GM18520 (cell line): ENCODE measurements around the gene HTR3B.
"Not testable (repeated sequence)": the region's sequence is repeated elsewhere in the genome, so short reads cannot be mapped to it uniquely, and the experiment has no call there.

Experiments
- ATAC-seq: cut with Tn5 transposase; IDR thresholded peaks from one replicate; pipeline ENCODE4 v1.9.1; 2021; ENCODE audit not compliant: unreplicated experiment

Gene HTR3B

GRCh38 chr11:113904379-113905101 is at the start of gene HTR3B:
TSS of gene HTR3B (plus strand) at chr11:113904796. CDS start at chr11:113904934, 138 bp downstream.
- no peak for ATAC-seq

- no peak for ATAC-seq
Observed at GRCh38 chr11:113855803-113856202, 48.8 kb upstream of the HTR3B start.

- ATAC-seq: no peak
Observed at GRCh38 chr11:113856966-113857759, 47.4 kb upstream of the HTR3B start.

GRCh38 chr11:113859665-113860064 is 44.9 kb upstream of the HTR3B start:
- no peak for ATAC-seq

- ATAC-seq: no peak
Observed at GRCh38 chr11:113862435-113862834, 42.2 kb upstream of the HTR3B start.

GRCh38 chr11:113864410-113864809 is 40.2 kb upstream of the HTR3B start:
- ATAC-seq: no peak

GRCh38 chr11:113865873-113866272 is 38.7 kb upstream of the HTR3B start:
- no peak for ATAC-seq

- ATAC-seq: no peak
Observed at GRCh38 chr11:113867843-113868503, 36.6 kb upstream of the HTR3B start.

- no peak for ATAC-seq
Observed at GRCh38 chr11:113871336-113871735, 33.3 kb upstream of the HTR3B start.

- ATAC-seq: no peak
Observed at GRCh38 chr11:113873236-113873626, 31.4 kb upstream of the HTR3B start.

GRCh38 chr11:113874096-113874495 is 30.5 kb upstream of the HTR3B start:
- no peak for ATAC-seq

GRCh38 chr11:113874581-113875233 is 29.9 kb upstream of the HTR3B start:
- ATAC-seq: peak; percentile 17

- ATAC-seq: peak; percentile 83
Observed at GRCh38 chr11:113875234-113876073, 29.1 kb upstream of the HTR3B start, which contains the start of gene USP28. TSS of gene USP28 (minus strand) at chr11:113875572. CDS start at chr11:113875501, 71 bp downstream.

- no peak for ATAC-seq
Observed at GRCh38 chr11:113876074-113876797, 28.4 kb upstream of the HTR3B start.

- no peak for ATAC-seq
Observed at GRCh38 chr11:113876798-113877669, 27.6 kb upstream of the HTR3B start.

- ATAC-seq: no peak
Observed at GRCh38 chr11:113877670-113878055, 26.9 kb upstream of the HTR3B start.

GRCh38 chr11:113879446-113879845 is 25.1 kb upstream of the HTR3B start:
- not testable (repeated sequence) for ATAC-seq

- ATAC-seq: no peak
Observed at GRCh38 chr11:113880971-113881370, 23.6 kb upstream of the HTR3B start.

GRCh38 chr11:113881856-113882255 is 22.7 kb upstream of the HTR3B start:
- ATAC-seq: no peak
